Esophagus muscularis mucosa (tissue), 4 donors: ENCODE measurements around the gene HAAO. TPM values are rescaled to one million over a fixed set of nuclear protein-coding genes. Genes with fewer than 3 reads are reported as not detected.

Experiments used
- DNase-seq: peaks from one replicate; pipeline ENCODE4 v3.0.0-alpha.2; 2017; ENCODE audit errors: extremely low spot score
- H3K27ac ChIP-seq, 4 donors: fragments of 200-600 bp; sonication (generic); replicated peaks in 1 of 4; 1 replicate in 3 of 4; 2 replicates in 1 of 4; pipeline ENCODE4 v1.5.1; 2016 to 2019; ENCODE audit warnings: mild to moderate bottlenecking in 1 of 4
- H3K27me3 ChIP-seq, 4 donors: fragments of 200-600 bp; sonication (generic); one replicate each; pipeline versions ENCODE4 v1.5.1 to v1.6.0; 2016 to 2019
- H3K36me3 ChIP-seq, 4 donors: fragments of 200-600 bp; sonication (generic); one replicate each; pipeline ENCODE4 v1.5.1; 2016 to 2019
- H3K4me1 ChIP-seq, 4 donors: fragments of 200-600 bp; sonication (generic); one replicate each; pipeline ENCODE4 v1.5.1; 2016 to 2019
- H3K4me3 ChIP-seq, 4 donors: fragments of 200-600 bp; sonication (generic); 1 replicate in 2 of 4; 2 replicates in 2 of 4; pipeline ENCODE4 v1.5.1; 2016 to 2019; ENCODE audit warnings: mild to moderate bottlenecking in 4 of 4, moderate library complexity in 1 of 4
- H3K9me3 ChIP-seq, 4 donors: fragments of 200-600 bp; sonication (generic); 1 replicate in 3 of 4; 2 replicates in 1 of 4; pipeline ENCODE4 v1.5.1; 2016 to 2019
- CTCF ChIP-seq, 3 experiments: fragments of 200-600 bp in 2 of 3; fragments of 450-650 bp in 1 of 3; sonication (generic) in 2 of 3; IDR thresholded peaks; one replicate each; pipeline ENCODE4 v1.5.1; 2017 to 2019; ENCODE audit warnings: antibody characterized with exemption in 3 of 3, mild to moderate bottlenecking in 2 of 3, moderate library complexity in 1 of 3
- EP300 ChIP-seq: sonication (generic); formaldehyde crosslinking; IDR thresholded peaks from one replicate; pipeline ENCODE4 v1.6.1; 2017; ENCODE audit warnings: antibody characterized with exemption
- POLR2A ChIP-seq: fragments of 450-650 bp; IDR thresholded peaks from one replicate; pipeline ENCODE4 v1.6.1; 2017; ENCODE audit warnings: antibody characterized with exemption, moderate library complexity, mild to moderate bottlenecking, low read depth
- POLR2AphosphoS5 ChIP-seq, 2 donors: sonication (generic); formaldehyde crosslinking; IDR thresholded peaks; one replicate each; pipeline ENCODE4 v1.6.1; 2017; ENCODE audit warnings: antibody characterized with exemption in 2 of 2
- WGBS: methylation state at CpG from one replicate; pipeline ENCODE4 v1.1.5; 2018; 5-methylcytosine and 5-hydroxymethylcytosine counted together
- intact Hi-C: fragments of 100-400 bp; cut with DNase I; formaldehyde crosslinking; loops from one replicate; pipeline ENCODE4 v1.15.1; 2023
- total RNA-seq, 4 donors: library from RNA; depleted of rRNA; stranded (reverse); fragments of >200 nt; gene quantifications; one replicate each; pipeline versions ENCODE4 v1.1.0 to v1.2.1, GENCODE V29; 2016

Gene HAAO
- total RNA-seq, 4 donors from 2014 or later: 2.9 to 4.8 (median 4.0) TPM

- Histone ChIP-seq H3K36me3 (peaks cover 0 to 5% (median 0%) of the 10 kb centered on the region in 4 donors), H3K27me3 (no peaks in the 10 kb centered on the region), H3K4me1 (no peaks in the 10 kb centered on the region), H3K4me3 (no peak overlapping the region), H3K27ac (no peak overlapping the region), H3K9me3 (no peaks in the 10 kb centered on the region)
- intact Hi-C loops: no loop called here
- TF ChIP-seq CTCF (IDR thresholded peaks at IDR 0.05): no peak
- 92% methylated on average over 10 of the region's 10 CpGs for WGBS
- DNase-seq: no peak
These were observed 22.6 kb downstream of the HAAO start for GRCh38 chr2:42769583-42770287.

- Histone ChIP-seq H3K36me3 (peaks cover 0 to 5% (median 0%) of the 10 kb centered on the region in 4 donors), H3K27me3 (no peaks in the 10 kb centered on the region), H3K4me1 (no peaks in the 10 kb centered on the region), H3K9me3 (no peaks in the 10 kb centered on the region), H3K4me3 (no peak overlapping the region), H3K27ac (no peak overlapping the region)
- intact Hi-C loops: no loop called here
- no peak for DNase-seq
- WGBS: 88% methylated on average over 3 of the region's 3 CpGs
- TF ChIP-seq POLR2AphosphoS5 (IDR thresholded peaks at IDR 0.05): no peak
- no peak for TF ChIP-seq EP300
- no peak for TF ChIP-seq POLR2A
- no peak for TF ChIP-seq CTCF (IDR thresholded peaks at IDR 0.05)
These were observed 23.6 kb downstream of the HAAO start for GRCh38 chr2:42768706-42769256.

- no peaks in the 10 kb centered on the region for H3K27me3 ChIP-seq
- no peaks in the 10 kb centered on the region for H3K9me3 ChIP-seq
- H3K4me3 ChIP-seq: no peak overlapping the region
- H3K36me3 ChIP-seq: peaks cover 0 to 9% (median under 1%) of the 10 kb centered on the region in 4 donors
- no peak overlapping the region for H3K27ac ChIP-seq
- DNase-seq: no peak
- TF ChIP-seq EP300: no peak
- no peak for TF ChIP-seq CTCF (IDR thresholded peaks at IDR 0.05)
- TF ChIP-seq POLR2A: no peak
- TF ChIP-seq POLR2AphosphoS5 (IDR thresholded peaks at IDR 0.05): no peak
- intact Hi-C loops: no loop called here
- no peaks in the 10 kb centered on the region for H3K4me1 ChIP-seq
- 91% methylated on average over 12 of the region's 14 CpGs for WGBS
These were observed 24.3 kb downstream of the HAAO start for GRCh38 chr2:42767899-42768705.

GRCh38 chr2:42767080-42767898, 25.1 kb downstream of the HAAO start:
- H3K27ac ChIP-seq: no peak overlapping the region
- intact Hi-C loops: no loop called here

More at GRCh38 chr2:42767080-42767898, 25.1 kb downstream of the HAAO start:
- no peak for DNase-seq
- H3K27me3 ChIP-seq: no peaks in the 10 kb centered on the region
- no peak overlapping the region for H3K4me3 ChIP-seq
- H3K4me1 ChIP-seq: no peaks in the 10 kb centered on the region
- peaks cover 0 to 14% (median 4%) of the 10 kb centered on the region in 4 donors for H3K36me3 ChIP-seq
- no peak for TF ChIP-seq POLR2A
- TF ChIP-seq POLR2AphosphoS5 (IDR thresholded peaks at IDR 0.05): no peak
- TF ChIP-seq CTCF (IDR thresholded peaks at IDR 0.05): no peak
- TF ChIP-seq EP300: no peak
- no peaks in the 10 kb centered on the region for H3K9me3 ChIP-seq
- 87% methylated on average over 15 of the region's 16 CpGs for WGBS
